IPS-15b (cell line): ENCODE data around the gene ANK3.

ENCODE experiments used
- H3K27me3 ChIP-seq: one replicate; pipeline ENCODE4 v1.6.1; 2013; ENCODE audit warnings: low read length; ENCODE audit not compliant: control insufficient read depth, insufficient read depth
- H3K36me3 ChIP-seq: one replicate; pipeline ENCODE4 v1.6.1; 2013; ENCODE audit warnings: low read length; ENCODE audit not compliant: control insufficient read depth, insufficient read depth
- H3K4me1 ChIP-seq: one replicate; pipeline ENCODE4 v1.6.1; 2013; ENCODE audit warnings: mild to moderate bottlenecking, low read length; ENCODE audit not compliant: control insufficient read depth, insufficient read depth
- H3K4me3 ChIP-seq: one replicate; pipeline ENCODE4 v1.5.1; 2013; ENCODE audit warnings: low read depth, low read length
- H3K9ac ChIP-seq: one replicate; pipeline ENCODE4 v1.6.1; 2013; ENCODE audit warnings: low read depth, mild to moderate bottlenecking, low read length
- H3K9me3 ChIP-seq: one replicate; pipeline ENCODE4 v1.6.1; 2013; ENCODE audit warnings: mild to moderate bottlenecking, low read length; ENCODE audit not compliant: control insufficient read depth, insufficient read depth

Gene ANK3

GRCh38 chr10:60338002-60338564 is 51.6 kb downstream of the ANK3 start:
- no peaks in the 10 kb centered on the region for H3K36me3 ChIP-seq
- peaks cover 15% of the 10 kb centered on the region for H3K4me1 ChIP-seq
- no peaks in the 10 kb centered on the region for H3K27me3 ChIP-seq
- no peak overlapping the region for H3K9ac ChIP-seq
- H3K4me3 ChIP-seq, result no peak overlapping the region
- H3K9me3 ChIP-seq, result no peaks in the 10 kb centered on the region

DNA sequence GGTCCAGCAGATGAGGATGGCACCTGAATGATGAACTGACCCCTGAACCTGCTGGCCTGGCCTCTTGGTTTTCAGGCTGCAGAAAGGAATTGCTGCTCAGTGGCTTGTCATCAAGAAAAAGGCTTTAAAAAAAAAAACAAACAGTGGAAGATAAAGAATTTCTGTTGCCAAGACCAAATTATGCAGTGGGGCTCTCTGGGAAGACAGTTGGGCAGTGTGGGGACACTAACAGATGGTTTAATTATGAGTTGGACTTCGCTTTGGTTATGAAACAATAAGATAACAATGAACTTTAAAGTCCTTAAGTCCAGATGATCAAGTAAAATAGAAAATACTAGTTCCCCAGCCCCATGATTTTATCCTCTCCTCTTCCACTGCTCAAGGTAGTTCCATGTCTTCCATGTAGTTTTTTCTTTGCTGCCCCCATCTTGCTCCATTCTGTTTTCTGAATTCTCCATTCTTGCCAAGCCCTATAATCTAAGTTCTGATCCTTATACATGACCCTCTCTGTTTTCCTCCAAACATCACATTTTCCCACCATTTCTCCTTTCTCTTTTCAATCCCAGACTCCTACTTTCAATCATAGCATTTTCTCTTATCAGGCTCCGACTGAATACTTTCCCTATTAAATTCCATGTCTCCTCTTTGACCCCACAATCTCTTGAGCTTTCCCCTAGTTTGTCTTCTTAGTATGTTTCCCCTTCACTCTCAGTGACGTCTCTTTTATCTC is 52.6 kb downstream of the ANK3 start:
- Histone ChIP-seq H3K4me1 (peaks cover 15% of the 10 kb centered on the region), H3K9me3 (no peaks in the 10 kb centered on the region), H3K27me3 (no peaks in the 10 kb centered on the region), H3K9ac (no peak overlapping the region), H3K36me3 (no peaks in the 10 kb centered on the region), H3K4me3 (no peak overlapping the region)

- no peaks in the 10 kb centered on the region for H3K9me3 ChIP-seq
- H3K4me3 ChIP-seq, result no peak overlapping the region
These were observed 54.0 kb downstream of the ANK3 start for GRCh38 chr10:60335708-60336107.

DNA sequence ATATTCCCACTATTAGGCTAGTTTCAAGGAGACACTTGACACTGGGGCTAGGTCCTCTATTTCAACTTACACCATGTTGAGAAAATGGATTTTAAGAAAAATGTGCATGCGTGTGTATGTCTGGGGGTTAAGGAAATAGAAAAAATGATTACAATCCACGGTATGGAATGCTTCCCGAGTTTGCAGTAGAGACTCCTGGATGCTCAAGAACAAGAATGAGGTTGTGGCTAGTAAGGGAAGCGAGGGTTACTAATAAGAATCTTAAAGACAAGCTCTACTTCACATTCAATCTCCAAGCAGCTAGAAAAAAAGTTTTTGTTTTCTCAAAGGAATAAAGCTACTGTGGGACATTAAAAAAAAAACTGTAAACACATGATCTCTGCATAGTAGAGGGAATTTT is 54.7 kb downstream of the ANK3 start:
- peaks cover 12% of the 10 kb centered on the region for H3K4me1 ChIP-seq
- H3K4me3 ChIP-seq, result no peak overlapping the region
- no peaks in the 10 kb centered on the region for H3K27me3 ChIP-seq
- H3K9ac ChIP-seq, result no peak overlapping the region
- H3K9me3 ChIP-seq, result no peaks in the 10 kb centered on the region
- H3K36me3 ChIP-seq, result no peaks in the 10 kb centered on the region

More at GRCh38 chr10:60335708-60336107, 54.0 kb downstream of the ANK3 start:
- Histone ChIP-seq H3K4me1 (peaks cover 12% of the 10 kb centered on the region), H3K36me3 (no peaks in the 10 kb centered on the region), H3K27me3 (no peaks in the 10 kb centered on the region), H3K9ac (no peak overlapping the region)

- Histone ChIP-seq H3K36me3 (no peaks in the 10 kb centered on the region), H3K9me3 (no peaks in the 10 kb centered on the region), H3K27me3 (no peaks in the 10 kb centered on the region), H3K4me3 (no peak overlapping the region), H3K9ac (no peak overlapping the region), H3K4me1 (no peaks in the 10 kb centered on the region)
These were observed 57.3 kb downstream of the ANK3 start for GRCh38 chr10:60332371-60332770.

- H3K9me3 ChIP-seq, result no peaks in the 10 kb centered on the region
- no peak overlapping the region for H3K9ac ChIP-seq
- no peaks in the 10 kb centered on the region for H3K4me1 ChIP-seq
- H3K36me3 ChIP-seq, result no peaks in the 10 kb centered on the region
- no peak overlapping the region for H3K4me3 ChIP-seq
- H3K27me3 ChIP-seq, result no peaks in the 10 kb centered on the region
These were observed 57.8 kb downstream of the ANK3 start for GRCh38 chr10:60331886-60332285.

- H3K9ac ChIP-seq, result no peak overlapping the region
- no peaks in the 10 kb centered on the region for H3K27me3 ChIP-seq
- H3K9me3 ChIP-seq, result no peaks in the 10 kb centered on the region
- H3K4me3 ChIP-seq, result no peak overlapping the region
- no peaks in the 10 kb centered on the region for H3K4me1 ChIP-seq
- no peaks in the 10 kb centered on the region for H3K36me3 ChIP-seq
These were observed 66.5 kb downstream of the ANK3 start for GRCh38 chr10:60323162-60323561.

DNA sequence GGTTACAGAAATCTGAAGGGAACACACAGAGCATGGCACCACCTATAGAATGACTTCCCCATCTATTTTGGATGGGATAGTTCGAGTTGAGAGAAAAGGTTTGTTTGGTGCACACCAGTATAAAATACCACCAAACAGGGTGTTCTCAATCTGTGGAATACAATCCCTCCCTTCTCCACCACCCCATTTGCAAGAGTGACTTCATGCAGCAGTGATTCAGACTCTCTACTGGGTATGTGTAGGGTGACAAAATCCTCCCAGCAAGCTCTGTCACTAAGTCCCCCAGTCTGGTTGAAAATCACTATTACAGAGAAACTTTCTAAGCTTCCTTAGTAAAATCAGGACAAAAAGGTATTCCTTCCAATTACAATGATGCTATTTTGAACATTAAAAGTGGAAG is 69.0 kb downstream of the ANK3 start:
- Histone ChIP-seq H3K27me3 (no peaks in the 10 kb centered on the region), H3K9me3 (no peaks in the 10 kb centered on the region), H3K4me3 (no peak overlapping the region)

DNA sequence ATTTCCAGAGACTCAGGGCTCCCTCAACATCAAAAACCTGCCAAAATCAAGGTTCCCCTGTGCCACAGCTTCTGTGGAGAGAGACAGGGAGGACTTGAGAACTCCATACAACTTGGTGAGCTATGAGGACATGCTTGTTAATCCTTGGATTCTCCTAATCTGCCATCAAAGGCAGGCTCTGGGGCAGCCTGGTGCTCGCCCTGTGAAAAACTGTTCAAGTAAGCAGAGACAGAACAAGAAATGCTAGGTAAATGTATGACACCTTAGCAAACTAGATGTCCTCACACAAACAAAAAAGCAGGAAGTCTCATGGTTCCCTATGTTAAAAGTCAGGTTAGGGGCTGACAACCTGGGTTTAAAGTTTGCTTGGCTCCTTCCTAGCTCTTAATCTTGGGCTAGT is 73.6 kb downstream of the ANK3 start:
- Histone ChIP-seq H3K4me3 (no peak overlapping the region), H3K27me3 (no peaks in the 10 kb centered on the region), H3K9me3 (no peaks in the 10 kb centered on the region), H3K4me1 (peaks cover 2% of the 10 kb centered on the region), H3K9ac (no peak overlapping the region), H3K36me3 (no peaks in the 10 kb centered on the region)

More for the DNA sequence above, 69.0 kb downstream of the ANK3 start:
- Histone ChIP-seq H3K4me1 (no peaks in the 10 kb centered on the region), H3K36me3 (no peaks in the 10 kb centered on the region), H3K9ac (no peak overlapping the region)

DNA sequence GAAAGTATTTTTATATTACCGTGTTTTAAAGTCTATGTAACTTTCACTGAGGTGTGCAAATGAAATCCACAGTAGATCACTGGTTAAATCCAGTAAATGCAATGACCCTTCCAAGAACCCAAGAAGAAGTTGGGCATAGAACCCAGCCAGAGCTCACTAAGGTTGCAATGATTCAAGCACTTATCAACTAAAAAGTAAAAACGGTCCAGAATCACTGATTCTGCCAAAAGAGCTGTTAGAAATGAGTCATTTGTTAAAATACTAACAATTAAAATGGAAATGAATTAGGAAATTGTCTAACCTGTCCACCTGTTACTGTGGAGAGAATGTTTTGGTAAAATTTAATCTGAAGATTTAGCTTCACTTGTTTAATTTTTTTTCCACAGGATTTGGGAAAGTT is 74.4 kb downstream of the ANK3 start:
- Histone ChIP-seq H3K36me3 (no peaks in the 10 kb centered on the region), H3K9me3 (no peaks in the 10 kb centered on the region), H3K27me3 (no peaks in the 10 kb centered on the region), H3K4me3 (no peak overlapping the region), H3K4me1 (peaks cover 2% of the 10 kb centered on the region), H3K9ac (no peak overlapping the region)

GRCh38 chr10:60314069-60314940 is 75.4 kb downstream of the ANK3 start:
- no peak overlapping the region for H3K4me3 ChIP-seq
- H3K9me3 ChIP-seq, result no peaks in the 10 kb centered on the region
- H3K27me3 ChIP-seq, result no peaks in the 10 kb centered on the region
- H3K4me1 ChIP-seq, result peaks cover 2% of the 10 kb centered on the region
- no peaks in the 10 kb centered on the region for H3K36me3 ChIP-seq
- no peak overlapping the region for H3K9ac ChIP-seq

DNA sequence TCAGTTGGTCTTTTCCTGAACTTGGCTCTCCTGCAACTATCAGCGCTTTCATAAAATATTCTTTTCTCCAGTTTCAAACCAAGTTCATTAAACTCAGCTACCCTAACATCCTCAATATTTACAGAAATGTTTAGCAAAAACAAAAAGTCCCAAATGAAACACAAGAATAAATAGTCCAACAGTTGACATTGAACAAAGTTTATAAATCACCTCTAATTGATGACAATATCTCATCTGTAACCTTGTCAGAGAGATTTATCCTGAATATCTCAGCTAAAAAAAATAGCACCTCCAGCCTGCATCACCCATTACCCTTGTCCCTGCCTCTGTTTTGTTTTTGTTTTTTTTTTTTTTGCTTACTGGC is 76.1 kb downstream of the ANK3 start:
- no peak overlapping the region for H3K4me3 ChIP-seq
- no peaks in the 10 kb centered on the region for H3K9me3 ChIP-seq
- no peaks in the 10 kb centered on the region for H3K27me3 ChIP-seq
- H3K9ac ChIP-seq, result no peak overlapping the region
- H3K36me3 ChIP-seq, result no peaks in the 10 kb centered on the region
- peaks cover 2% of the 10 kb centered on the region for H3K4me1 ChIP-seq
